Liver (tissue), 9 donors: ENCODE measurements around the gene TM9SF4. TPM values are rescaled to one million over a fixed set of nuclear protein-coding genes. Genes with fewer than 3 reads are reported as not detected.

ENCODE experiments used
- DNase-seq: peaks from one replicate; pipeline ENCODE4 v3.0.0-alpha.2; 2017; ENCODE audit warnings: low spot score
- H3K27ac ChIP-seq, 2 donors: one replicate each; pipeline ENCODE4 v1.7.0; 2013; ENCODE audit warnings: inconsistent platforms in 2 of 2, low read length in 2 of 2, control low read depth in 1 of 2, low read depth in 1 of 2, mild to moderate bottlenecking in 1 of 2
- H3K27me3 ChIP-seq, 4 donors: one replicate each; pipeline versions ENCODE4 v1.6.1 to v1.7.0; 2013; ENCODE audit warnings: low read length in 3 of 4, inconsistent platforms in 1 of 4, mild to moderate bottlenecking in 1 of 4, moderate library complexity in 1 of 4; ENCODE audit not compliant: control insufficient read depth in 4 of 4, insufficient read depth in 4 of 4
- H3K36me3 ChIP-seq, 4 donors: one replicate each; pipeline versions ENCODE4 v1.6.1 to v1.7.0; 2013; ENCODE audit warnings: low read length in 3 of 4, mild to moderate bottlenecking in 3 of 4, low read depth in 1 of 4, moderate library complexity in 1 of 4; ENCODE audit not compliant: control insufficient read depth in 4 of 4, insufficient read depth in 3 of 4
- H3K4me1 ChIP-seq, 4 donors: one replicate each; pipeline versions ENCODE4 v1.6.1 to v1.7.0; 2013; ENCODE audit warnings: low read length in 3 of 4, mild to moderate bottlenecking in 3 of 4, moderate library complexity in 1 of 4; ENCODE audit not compliant: control insufficient read depth in 4 of 4, insufficient read depth in 4 of 4
- H3K4me3 ChIP-seq, 3 donors: one replicate each; pipeline versions ENCODE4 v1.6.1 to v1.7.0; 2013; ENCODE audit warnings: low read length in 3 of 3, control low read depth in 1 of 3, low read depth in 1 of 3, mild to moderate bottlenecking in 1 of 3
- H3K9ac ChIP-seq, 2 donors: one replicate each; pipeline ENCODE4 v1.7.0; 2013; ENCODE audit warnings: low read length in 2 of 2, mild to moderate bottlenecking in 2 of 2, moderate library complexity in 2 of 2, control low read depth in 1 of 2, low read depth in 1 of 2
- H3K9me3 ChIP-seq, 4 donors: one replicate each; pipeline versions ENCODE4 v1.6.1 to v1.7.0; 2013; ENCODE audit warnings: low read length in 3 of 4; ENCODE audit not compliant: control insufficient read depth in 4 of 4
- CTCF ChIP-seq: fragments of 150-350 bp; IDR thresholded peaks from 2 replicates; pipeline ENCODE4 v1.5.1; 2017; ENCODE audit warnings: improper control_type of control experiment, low read depth, low read length; ENCODE audit not compliant: missing input control
- FOXA2 ChIP-seq: IDR thresholded peaks from 2 replicates; pipeline ENCODE4 v1.6.1; 2016; ENCODE audit warnings: antibody characterized with exemption
- HNF4A ChIP-seq, 2 donors: conservative IDR thresholded peaks; 2 replicates each; pipeline ENCODE4 v1.6.1; 2016; ENCODE audit warnings: antibody characterized with exemption in 2 of 2, mild to moderate bottlenecking in 2 of 2
- MAX ChIP-seq: IDR thresholded peaks from 2 replicates; pipeline ENCODE4 v1.6.1; 2016; ENCODE audit warnings: antibody characterized with exemption
- NR2F2 ChIP-seq: IDR thresholded peaks from 2 replicates; pipeline ENCODE4 v1.6.1; 2016; ENCODE audit warnings: antibody characterized with exemption
- REST ChIP-seq: IDR thresholded peaks from 2 replicates; pipeline ENCODE4 v1.6.1; 2016; ENCODE audit warnings: antibody characterized with exemption, mild to moderate bottlenecking
- RXRA ChIP-seq, 2 donors: IDR thresholded peaks; 2 replicates each; pipeline ENCODE4 v1.6.1; 2017 to 2018; ENCODE audit warnings: antibody characterized with exemption in 2 of 2, mild to moderate bottlenecking in 1 of 2
- SP1 ChIP-seq: IDR thresholded peaks from 2 replicates; pipeline ENCODE4 v1.6.1; 2018; ENCODE audit warnings: antibody characterized with exemption, mild to moderate bottlenecking
- TAF1 ChIP-seq: conservative IDR thresholded peaks from 2 replicates; pipeline ENCODE4 v1.6.1; 2016; ENCODE audit warnings: antibody characterized with exemption, mild to moderate bottlenecking
- YY1 ChIP-seq: IDR thresholded peaks from 2 replicates; pipeline ENCODE4 v1.6.1; 2016; ENCODE audit warnings: antibody characterized with exemption, mild to moderate bottlenecking
- ZBTB33 ChIP-seq: IDR thresholded peaks from 2 replicates; pipeline ENCODE4 v1.6.1; 2016; ENCODE audit warnings: antibody characterized with exemption
- WGBS: extraction: QIAGEN DNeasy Blood & Tissue Kit; methylation state at CpG from one replicate; pipeline ENCODE4 v1.1.7; 2013; 5-methylcytosine and 5-hydroxymethylcytosine counted together
- polyA plus RNA-seq, 2 donors: library from polyadenylated mRNA; stranded (reverse) in 1 of 2; unstranded in 1 of 2; fragments of 200-250 nt in 1 of 2; fragments of >200 nt in 1 of 2; fragmentation: Nextera tagmentation in 1 of 2; extraction: Ambion mirVana in 1 of 2; gene quantifications; one replicate each; pipeline versions ENCODE4 v1.2.1 to v1.2.3, GENCODE V29; 2013 to 2015
- total RNA-seq, 2 donors: library from RNA; depleted of rRNA; stranded (reverse); fragments of >200 nt; gene quantifications; one replicate each; pipeline ENCODE4 v1.2.3, GENCODE V29; 2014
- donor health status: healthy.
- donor health status: healthy.
- donor health status: healthy.
- donor health status: healthy.
- donor health status: healthy.

The TM9SF4 gene
- total and polyA plus RNA-seq, 4 donors = 15.9 to 26.2 (median 22.2) TPM

- DNase-seq = no peak
- Histone ChIP-seq H3K9ac (no peak overlapping the region), H3K4me1 (peaks cover 14 to 74% (median 71%) of the 10 kb centered on the region in 4 donors), H3K9me3 (no peaks in the 10 kb centered on the region), H3K27me3 (no peaks in the 10 kb centered on the region), H3K4me3 (no peak overlapping the region), H3K36me3 (peaks cover 0 to 19% (median 6%) of the 10 kb centered on the region in 4 donors), H3K27ac (no peak overlapping the region)
- WGBS = 87% methylated on average over 1 of the region's 1 CpG
- TF ChIP-seq RXRA (IDR thresholded peaks at IDR 0.05) (no peak), HNF4A (conservative IDR thresholded peaks at IDR 0.05) (peak; percentile 17 to 42)
Observed at GRCh38 chr20:32213870-32214269, 104.4 kb downstream of the TM9SF4 start.

- DNase-seq = no peak
- TF ChIP-seq TAF1 (no peak), FOXA2 (no peak), SP1 (no peak), YY1 (no peak), REST (no peak), CTCF (no peak), HNF4A (conservative IDR thresholded peaks at IDR 0.05) (no peak), NR2F2 (no peak), RXRA (IDR thresholded peaks at IDR 0.05) (no peak), MAX (no peak), ZBTB33 (no peak)
- H3K27me3 ChIP-seq = no peaks in the 10 kb centered on the region
- peak overlapping the region in 1 of 2 donors; percentile 12 for H3K9ac ChIP-seq
- WGBS = 93% methylated on average over 8 of the region's 8 CpGs
- peaks cover 14 to 66% (median 62%) of the 10 kb centered on the region in 4 donors for H3K4me1 ChIP-seq
- no peak overlapping the region for H3K4me3 ChIP-seq
- H3K9me3 ChIP-seq = no peaks in the 10 kb centered on the region
- H3K27ac ChIP-seq = peak overlapping the region in 1 of 2 donors; percentile 90
- peaks cover 0 to 15% (median 7%) of the 10 kb centered on the region in 4 donors for H3K36me3 ChIP-seq
Observed at GRCh38 chr20:32215147-32215546, 105.6 kb downstream of the TM9SF4 start.
